OCI-LY1 (cell line): Measurements from ENCODE around the gene POLR2C.

ENCODE experiments used
- EZH2 ChIP-seq: fragments of 200-600 bp; sonication (generic), shearing (Covaris generic); IDR thresholded peaks from 2 replicates; pipeline ENCODE4 v1.8.0; 2017; ENCODE audit warnings: borderline replicate concordance, mixed run types, mild to moderate bottlenecking, antibody characterized with exemption, low read length, moderate library complexity, mixed read lengths
- TF ChIP-seq, protein P1 (sequence below): fragments of 200-600 bp; sonication (generic), shearing (Covaris generic); IDR thresholded peaks from 2 replicates; pipeline ENCODE4 v1.5.1; 2017; ENCODE audit warnings: mild to moderate bottlenecking, antibody characterized with exemption, low read length, moderate library complexity, mixed read lengths

DNA sequence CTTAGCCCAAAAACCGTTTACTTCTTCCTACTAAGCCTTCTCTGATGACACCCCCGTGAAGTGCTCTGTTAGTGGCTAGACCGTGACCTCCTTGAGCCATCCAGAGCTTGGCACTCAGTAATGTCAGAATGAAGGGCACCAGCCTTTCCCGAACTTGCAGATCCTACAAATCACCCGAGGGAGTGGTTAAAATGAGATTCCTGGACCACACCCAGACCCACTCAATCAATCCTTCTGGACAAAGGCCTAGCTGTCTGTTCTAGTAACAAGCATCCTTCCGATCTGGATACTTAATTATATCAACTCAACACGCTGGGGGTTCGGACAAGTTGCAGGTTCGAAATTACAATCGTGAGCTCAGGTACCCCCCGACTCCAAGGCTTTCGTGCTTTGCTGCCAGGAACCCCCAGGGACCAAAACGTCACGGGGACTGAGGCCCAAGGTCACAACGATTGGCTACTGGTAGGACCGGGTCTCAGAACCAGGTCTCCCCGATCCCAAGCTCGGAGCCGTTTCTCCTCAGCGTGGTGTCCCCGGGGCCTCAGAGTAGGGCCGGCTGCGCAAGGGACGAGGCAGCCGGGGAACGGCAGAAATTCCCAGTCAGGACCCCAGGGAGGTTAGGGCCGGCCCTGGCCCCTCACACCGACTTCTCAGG is 15.8 kb upstream of the POLR2C start:
- TF ChIP-seq, protein P1, sequence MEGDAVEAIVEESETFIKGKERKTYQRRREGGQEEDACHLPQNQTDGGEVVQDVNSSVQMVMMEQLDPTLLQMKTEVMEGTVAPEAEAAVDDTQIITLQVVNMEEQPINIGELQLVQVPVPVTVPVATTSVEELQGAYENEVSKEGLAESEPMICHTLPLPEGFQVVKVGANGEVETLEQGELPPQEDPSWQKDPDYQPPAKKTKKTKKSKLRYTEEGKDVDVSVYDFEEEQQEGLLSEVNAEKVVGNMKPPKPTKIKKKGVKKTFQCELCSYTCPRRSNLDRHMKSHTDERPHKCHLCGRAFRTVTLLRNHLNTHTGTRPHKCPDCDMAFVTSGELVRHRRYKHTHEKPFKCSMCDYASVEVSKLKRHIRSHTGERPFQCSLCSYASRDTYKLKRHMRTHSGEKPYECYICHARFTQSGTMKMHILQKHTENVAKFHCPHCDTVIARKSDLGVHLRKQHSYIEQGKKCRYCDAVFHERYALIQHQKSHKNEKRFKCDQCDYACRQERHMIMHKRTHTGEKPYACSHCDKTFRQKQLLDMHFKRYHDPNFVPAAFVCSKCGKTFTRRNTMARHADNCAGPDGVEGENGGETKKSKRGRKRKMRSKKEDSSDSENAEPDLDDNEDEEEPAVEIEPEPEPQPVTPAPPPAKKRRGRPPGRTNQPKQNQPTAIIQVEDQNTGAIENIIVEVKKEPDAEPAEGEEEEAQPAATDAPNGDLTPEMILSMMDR: no peak
- TF ChIP-seq EZH2: no peak
